Stimulated activated CD4-positive, alpha-beta T cell treated with anti-CD3 and anti-CD28 coated beads, Interleukin-4, amount 100 ng/mL, for 4 hours (primary cell): ENCODE results near the gene TUBAL3.

Experiments used
- DNase-seq, 2 experiments: peaks; one replicate each; pipeline ENCODE4 v3.0.0-alpha.2; 2020

Gene TUBAL3

DNA sequence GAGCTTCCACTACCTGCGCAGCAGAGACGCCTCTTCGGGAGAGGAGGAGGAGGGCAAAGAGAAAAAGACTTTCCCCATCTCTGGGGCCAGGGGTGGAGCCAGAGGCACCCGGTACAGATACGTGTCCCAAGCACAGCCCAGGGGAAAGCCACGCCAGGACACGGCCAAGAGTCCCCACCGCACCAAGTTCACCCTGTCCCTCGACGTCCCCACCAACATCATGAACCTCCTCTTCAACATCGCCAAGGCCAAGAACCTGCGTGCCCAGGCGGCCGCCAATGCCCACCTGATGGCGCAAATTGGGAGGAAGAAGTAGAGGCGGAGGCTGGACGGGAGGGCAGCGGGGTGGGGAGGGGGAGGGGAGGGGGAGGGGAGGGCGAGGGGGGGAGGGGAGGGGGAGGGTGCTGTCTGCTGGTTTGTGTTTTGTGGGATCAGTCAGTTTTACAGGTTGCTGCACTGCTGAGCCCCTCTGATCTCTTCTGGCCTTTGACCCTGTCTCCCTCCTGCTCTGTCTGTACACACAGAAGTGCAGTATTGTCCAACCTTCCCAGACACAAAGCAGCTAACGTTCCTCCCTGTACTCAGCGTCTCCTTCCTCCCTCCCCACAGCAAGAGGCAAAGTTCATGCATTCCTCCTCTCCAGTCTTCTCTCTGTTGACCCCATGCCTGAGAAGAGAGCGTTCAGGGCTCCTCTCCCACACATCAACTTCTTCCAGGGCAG is 30.6 kb downstream of the TUBAL3 start:
- no peak for DNase-seq

DNA sequence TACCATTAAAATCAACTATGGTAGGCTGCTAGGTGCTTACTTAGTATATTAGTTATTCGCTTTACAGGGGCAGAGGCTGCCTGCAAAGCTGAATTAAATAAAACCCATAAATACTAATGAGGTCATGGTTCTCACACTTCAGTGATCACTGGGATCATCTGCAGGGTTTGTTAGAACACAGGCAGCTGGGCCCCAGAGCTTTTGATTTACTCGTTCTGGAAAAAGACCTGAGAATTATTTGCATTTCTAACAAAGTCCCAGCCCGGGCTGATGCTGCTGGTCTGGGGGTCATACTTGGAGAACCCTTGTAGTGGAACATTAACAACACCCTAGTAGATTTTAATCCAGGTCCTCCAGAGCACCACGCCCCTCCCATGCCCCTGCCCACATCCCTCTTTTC is 31.3 kb downstream of the TUBAL3 start:
- no peak for DNase-seq

DNA sequence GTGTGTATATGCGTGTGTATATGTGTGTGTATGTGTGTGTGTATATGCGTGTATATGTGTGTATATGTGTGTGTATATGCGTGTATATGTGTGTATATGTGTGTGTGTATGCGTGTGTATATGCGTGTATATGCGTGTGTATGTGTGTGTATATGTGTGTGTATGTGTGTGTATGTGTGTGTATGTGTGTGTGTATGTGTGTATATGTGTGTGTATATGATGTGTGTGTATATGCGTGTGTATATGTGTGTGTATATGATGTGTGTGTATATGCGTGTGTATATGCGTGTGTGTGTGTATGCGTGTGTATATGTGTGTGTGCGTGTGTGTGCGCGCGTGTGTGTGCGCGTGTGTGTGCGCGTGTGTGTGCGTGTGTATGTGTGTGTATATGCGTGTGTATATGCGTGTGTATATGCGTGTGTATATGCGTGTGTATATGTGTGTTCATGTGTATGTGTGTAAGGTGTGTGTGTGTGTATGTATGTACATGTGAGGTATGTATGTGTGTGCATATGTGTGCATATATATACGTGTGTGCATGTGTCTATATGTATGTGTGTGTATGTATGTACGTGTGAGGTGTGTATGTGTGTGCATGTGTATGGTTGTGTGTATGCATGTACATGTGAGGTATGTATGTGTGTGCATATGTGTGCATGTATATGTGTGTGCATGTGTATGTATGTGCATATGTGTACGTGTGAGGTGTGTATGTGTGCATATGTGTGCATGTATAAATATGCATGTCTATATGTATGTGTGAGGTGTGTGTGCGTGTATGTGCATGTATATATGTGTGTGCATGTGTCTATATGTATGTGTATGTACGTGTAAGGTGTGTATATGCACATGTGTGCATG is 33.9 kb downstream of the TUBAL3 start:
- DNase-seq = no peak

DNA sequence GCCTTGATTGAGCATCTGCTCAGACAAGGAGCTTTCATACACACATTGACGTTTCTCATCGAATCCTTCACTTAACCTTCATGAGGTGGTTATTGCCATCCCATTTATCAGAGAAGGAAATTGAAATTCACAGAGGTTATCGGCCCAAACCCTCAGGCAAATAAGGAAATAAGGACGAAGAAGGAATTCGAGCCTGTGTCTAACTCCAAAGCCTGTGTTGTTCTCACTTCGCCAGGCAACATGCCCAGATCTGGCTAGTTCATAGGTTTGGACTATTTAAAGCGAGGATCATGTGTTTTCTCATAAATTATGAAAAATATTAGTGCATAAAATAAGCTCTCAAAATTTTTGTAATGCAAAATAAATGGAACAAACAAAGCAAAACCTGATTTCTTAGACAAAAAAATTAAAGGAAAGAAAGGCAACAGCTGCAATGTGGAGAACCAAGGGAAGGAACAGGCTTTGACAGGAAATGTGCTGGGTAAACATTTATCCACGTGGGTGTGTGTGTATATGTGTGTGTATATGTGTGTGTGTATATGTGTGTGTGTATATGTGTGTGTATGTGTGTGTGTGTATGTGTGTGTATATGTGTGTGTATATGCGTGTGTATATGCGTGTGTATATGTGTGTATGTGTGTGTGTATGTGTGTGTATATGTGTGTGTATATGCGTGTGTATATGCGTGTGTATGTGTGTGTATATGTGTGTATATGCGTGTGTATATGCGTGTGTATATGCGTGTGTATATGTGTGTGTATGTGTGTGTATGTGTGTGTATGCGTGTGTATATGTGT is 35.1 kb downstream of the TUBAL3 start:
- DNase-seq = no peak

GRCh38 chr10:5365928-5366327 is 38.7 kb downstream of the TUBAL3 start:
- DNase-seq = no peak

GRCh38 chr10:5364890-5365338 is 39.7 kb downstream of the TUBAL3 start, which contains the start of gene UCN3:
Gene UCN3, plus strand, starts transcription at chr10:5364966. Its CDS starts 8,755 bp downstream, at chr10:5373721.
- no peak for DNase-seq

GRCh38 chr10:5364374-5364773 is 40.3 kb downstream of the TUBAL3 start:
- no peak for DNase-seq

GRCh38 chr10:5362873-5363272 is 41.8 kb downstream of the TUBAL3 start:
- DNase-seq = no peak

GRCh38 chr10:5361966-5362365 is 42.7 kb downstream of the TUBAL3 start:
- DNase-seq = no peak

- DNase-seq = no peak
Measured at GRCh38 chr10:5360318-5360915, 44.2 kb downstream of the TUBAL3 start.

DNA sequence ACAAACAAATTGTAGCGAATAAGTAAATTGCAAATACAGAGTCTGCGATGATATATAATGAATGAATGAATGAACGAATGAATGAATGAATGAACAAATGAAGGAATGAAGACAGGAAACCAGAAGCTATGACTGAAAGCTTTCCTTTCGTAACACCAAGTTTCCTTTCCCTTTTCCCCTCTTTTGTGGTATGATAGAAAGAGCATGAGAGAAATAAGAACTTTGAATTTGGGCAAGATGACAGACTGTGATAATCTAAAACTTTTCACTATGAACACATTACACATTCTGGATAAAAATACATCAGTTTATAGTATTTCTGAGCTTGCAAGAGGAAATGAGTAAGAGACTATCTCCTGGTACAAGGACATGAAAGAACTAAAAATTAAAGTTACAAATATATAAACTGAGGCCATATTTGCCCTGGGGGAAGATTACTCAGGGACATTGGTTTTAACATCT is 48.3 kb downstream of the TUBAL3 start:
- no peak for DNase-seq

DNA sequence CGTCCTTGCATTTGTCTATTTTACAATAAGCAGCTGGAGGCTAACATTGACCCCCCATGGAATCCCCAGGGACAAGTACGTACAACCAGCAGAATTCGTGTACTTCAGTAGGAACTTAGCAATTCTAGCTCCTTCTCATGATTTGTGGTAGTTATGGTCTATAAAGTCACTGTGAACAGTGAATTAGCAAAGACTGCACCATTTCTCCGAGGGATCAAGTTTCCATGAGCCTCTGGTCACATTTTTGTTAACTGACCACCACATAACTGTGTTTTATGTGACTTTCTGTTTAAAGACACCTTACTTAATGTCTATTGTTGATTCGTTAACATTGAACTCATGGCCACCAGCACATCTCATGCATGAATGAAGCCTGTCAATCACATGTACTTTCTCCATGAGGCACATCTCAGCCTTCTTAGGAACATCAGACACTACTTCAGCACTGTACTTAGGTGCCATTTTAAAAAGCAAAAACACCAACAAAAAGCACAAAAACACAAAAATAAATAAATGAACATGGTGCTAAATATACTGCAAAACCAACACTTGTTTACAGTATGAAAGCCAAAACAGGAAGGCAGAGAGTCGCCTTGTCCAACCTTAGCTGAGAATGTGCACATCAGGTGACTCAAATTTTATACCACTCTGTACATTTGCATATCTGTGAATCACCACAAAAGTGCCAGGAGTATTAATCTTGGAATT is 48.9 kb downstream of the TUBAL3 start:
- no peak for DNase-seq

GRCh38 chr10:5354068-5354467 is 50.6 kb downstream of the TUBAL3 start:
- DNase-seq = no peak

DNA sequence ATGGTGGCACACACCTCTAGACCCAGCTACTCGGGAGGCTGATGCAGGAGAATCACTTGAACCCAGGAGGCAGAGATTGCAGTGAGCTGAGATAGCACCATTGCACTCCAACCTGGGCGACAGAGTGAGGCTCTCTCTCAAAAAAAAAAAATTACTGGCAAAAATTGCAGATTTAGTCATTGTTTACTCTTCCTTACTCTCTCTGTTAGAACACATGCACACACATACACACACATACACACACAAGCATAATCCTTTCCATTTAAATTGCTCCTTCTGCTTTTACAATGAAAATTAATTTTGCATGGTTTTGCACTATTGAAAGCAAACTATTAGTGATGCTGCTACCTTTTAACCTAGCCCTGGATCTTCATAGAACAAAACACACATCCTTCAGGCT is 55.3 kb downstream of the TUBAL3 start:
- no peak for DNase-seq

GRCh38 chr10:5346881-5347280 is 57.7 kb downstream of the TUBAL3 start:
- DNase-seq = no peak

DNA sequence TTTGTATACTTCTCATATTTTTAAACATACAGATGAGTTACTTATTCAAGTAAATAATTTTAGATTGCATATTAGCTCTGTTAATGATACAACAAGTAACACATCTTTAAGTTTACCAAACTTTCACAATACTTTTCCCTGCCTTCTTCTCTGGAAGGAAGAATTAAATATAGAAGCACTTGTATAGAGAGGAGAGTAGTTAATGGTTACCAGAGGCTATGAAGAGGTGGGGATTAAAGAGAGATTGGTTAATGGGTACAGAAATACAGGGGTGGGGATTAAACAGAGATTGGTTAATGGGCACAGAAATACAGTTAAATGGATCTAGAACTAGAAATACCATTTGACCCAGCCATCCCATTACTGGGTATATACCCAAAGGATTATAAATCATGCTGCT is 59.9 kb downstream of the TUBAL3 start:
- DNase-seq = no peak

- no peak for DNase-seq
Measured at GRCh38 chr10:5343979-5344378, 60.6 kb downstream of the TUBAL3 start.

- DNase-seq = no peak
Measured at GRCh38 chr10:5343561-5343960, 61.1 kb downstream of the TUBAL3 start.
